Measurements from ENCODE around the gene PLCH1. TPM values are rescaled to one million over a fixed set of nuclear protein-coding genes. Genes with fewer than 3 reads are reported as not detected.

The PLCH1 gene
- total RNA-seq, 1 experiment from 2014 or later = 13.4 TPM

GRCh38 chr3:155772801-155773200 lies 27.9 kb upstream of the PLCH1 start:
- intact Hi-C loops (cut with micrococcal nuclease; ENCODE audit: unreplicated experiment) = no loop called here
- DNase-seq = no peak
- Mint-ChIP-seq H3K27ac (ENCODE audit: unreplicated experiment) (no peak overlapping the region), H3K36me3 (ENCODE audit: insufficient read depth, unreplicated experiment) (peaks cover 14% of the 10 kb centered on the region), H3K27me3 (ENCODE audit: unreplicated experiment) (no peaks in the 10 kb centered on the region), H3K4me3 (ENCODE audit: low read depth, unreplicated experiment) (no peak overlapping the region), H3K9me3 (ENCODE audit: low read depth, unreplicated experiment) (no peaks in the 10 kb centered on the region), H3K4me1 (ENCODE audit: low read depth, unreplicated experiment) (no peaks in the 10 kb centered on the region)
- CTCF ChIA-PET = interaction anchor here (0.7 to 0.8 kb wide), 2 partner anchors 107 to 1189 kb away, joined by 3 read pairs; no protein-coding TSS in a partner anchor
- no peak for TF ChIP-seq CTCF (IDR thresholded peaks at IDR 0.05; ENCODE audit: unreplicated experiment)
- no TSS peak for BruUV-seq (replicated peaks)

- no peaks in the 10 kb centered on the region for H3K27me3 Mint-ChIP-seq (ENCODE audit: unreplicated experiment)
- intact Hi-C loops (cut with micrococcal nuclease; ENCODE audit: unreplicated experiment) = no loop called here
- no peaks in the 10 kb centered on the region for H3K9me3 Mint-ChIP-seq (ENCODE audit: low read depth, unreplicated experiment)
- CTCF ChIA-PET = interaction anchor here (0.6 to 0.9 kb wide), 2 partner anchors 11 to 14 kb away, joined by 3 to 4 read pairs; no protein-coding TSS in a partner anchor
- DNase-seq = no peak
- no peaks in the 10 kb centered on the region for H3K4me1 Mint-ChIP-seq (ENCODE audit: low read depth, unreplicated experiment)
- H3K27ac Mint-ChIP-seq (ENCODE audit: unreplicated experiment) = no peak overlapping the region
- no peak overlapping the region for H3K4me3 Mint-ChIP-seq (ENCODE audit: low read depth, unreplicated experiment)
- BruUV-seq (replicated peaks) = no TSS peak
- H3K36me3 Mint-ChIP-seq (ENCODE audit: insufficient read depth, unreplicated experiment) = peaks cover 14% of the 10 kb centered on the region
- no peak for TF ChIP-seq CTCF (IDR thresholded peaks at IDR 0.05; ENCODE audit: unreplicated experiment)
Measured at GRCh38 chr3:155771126-155771525, 26.3 kb upstream of the PLCH1 start.

GRCh38 chr3:155766206-155766605 lies 21.3 kb upstream of the PLCH1 start:
- Mint-ChIP-seq H3K27me3 (ENCODE audit: unreplicated experiment) (no peaks in the 10 kb centered on the region), H3K4me3 (ENCODE audit: low read depth, unreplicated experiment) (no peak overlapping the region), H3K27ac (ENCODE audit: unreplicated experiment) (no peak overlapping the region), H3K9me3 (ENCODE audit: low read depth, unreplicated experiment) (no peaks in the 10 kb centered on the region), H3K36me3 (ENCODE audit: insufficient read depth, unreplicated experiment) (peaks cover 9% of the 10 kb centered on the region), H3K4me1 (ENCODE audit: low read depth, unreplicated experiment) (no peaks in the 10 kb centered on the region)
- CTCF ChIA-PET = no interaction called here
- DNase-seq = no peak
- no TSS peak for BruUV-seq (replicated peaks)
- no peak for TF ChIP-seq CTCF (IDR thresholded peaks at IDR 0.05; ENCODE audit: unreplicated experiment)
- intact Hi-C loops (cut with micrococcal nuclease; ENCODE audit: unreplicated experiment) = no loop called here

GRCh38 chr3:155763870-155764463 lies 19.1 kb upstream of the PLCH1 start:
- BruUV-seq (replicated peaks) = no TSS peak
- Mint-ChIP-seq H3K4me1 (ENCODE audit: low read depth, unreplicated experiment) (no peaks in the 10 kb centered on the region), H3K27me3 (ENCODE audit: unreplicated experiment) (no peaks in the 10 kb centered on the region), H3K4me3 (ENCODE audit: low read depth, unreplicated experiment) (no peak overlapping the region), H3K36me3 (ENCODE audit: insufficient read depth, unreplicated experiment) (peaks cover 6% of the 10 kb centered on the region), H3K27ac (ENCODE audit: unreplicated experiment) (no peak overlapping the region), H3K9me3 (ENCODE audit: low read depth, unreplicated experiment) (no peaks in the 10 kb centered on the region)
- TF ChIP-seq CTCF (IDR thresholded peaks at IDR 0.05; ENCODE audit: unreplicated experiment) = no peak
- CTCF ChIA-PET = no interaction called here
- no peak for DNase-seq
- intact Hi-C loops (cut with micrococcal nuclease; ENCODE audit: unreplicated experiment) = no loop called here

Data from Calu3 (cell line).